ENCODE measurements around the gene MCCD1. TPM values are rescaled to one million over a fixed set of nuclear protein-coding genes. Genes with fewer than 3 reads are reported as not detected.
"Not testable (repeated sequence)": the region's sequence is repeated elsewhere in the genome, so short reads cannot be mapped to it uniquely, and the experiment has no call there.

The MCCD1 gene
- total RNA-seq, 4 donors from 2014 or later: not detected

- peaks cover 0 to 17% (median 0%) of the 10 kb centered on the region in 3 donors for H3K36me3 ChIP-seq
- peaks cover 0 to 8% (median 0%) of the 10 kb centered on the region in 4 donors for H3K4me1 ChIP-seq
- TF ChIP-seq, protein P1, sequence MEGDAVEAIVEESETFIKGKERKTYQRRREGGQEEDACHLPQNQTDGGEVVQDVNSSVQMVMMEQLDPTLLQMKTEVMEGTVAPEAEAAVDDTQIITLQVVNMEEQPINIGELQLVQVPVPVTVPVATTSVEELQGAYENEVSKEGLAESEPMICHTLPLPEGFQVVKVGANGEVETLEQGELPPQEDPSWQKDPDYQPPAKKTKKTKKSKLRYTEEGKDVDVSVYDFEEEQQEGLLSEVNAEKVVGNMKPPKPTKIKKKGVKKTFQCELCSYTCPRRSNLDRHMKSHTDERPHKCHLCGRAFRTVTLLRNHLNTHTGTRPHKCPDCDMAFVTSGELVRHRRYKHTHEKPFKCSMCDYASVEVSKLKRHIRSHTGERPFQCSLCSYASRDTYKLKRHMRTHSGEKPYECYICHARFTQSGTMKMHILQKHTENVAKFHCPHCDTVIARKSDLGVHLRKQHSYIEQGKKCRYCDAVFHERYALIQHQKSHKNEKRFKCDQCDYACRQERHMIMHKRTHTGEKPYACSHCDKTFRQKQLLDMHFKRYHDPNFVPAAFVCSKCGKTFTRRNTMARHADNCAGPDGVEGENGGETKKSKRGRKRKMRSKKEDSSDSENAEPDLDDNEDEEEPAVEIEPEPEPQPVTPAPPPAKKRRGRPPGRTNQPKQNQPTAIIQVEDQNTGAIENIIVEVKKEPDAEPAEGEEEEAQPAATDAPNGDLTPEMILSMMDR (IDR thresholded peaks at IDR 0.05): no peak
- no peak for TF ChIP-seq POLR2A (IDR thresholded peaks at IDR 0.05)
- no peaks in the 10 kb centered on the region for H3K27me3 ChIP-seq
- no peak overlapping the region for H3K27ac ChIP-seq
- DNase-seq: no peak
- H3K9me3 ChIP-seq: no peaks in the 10 kb centered on the region
- H3K4me3 ChIP-seq: no peak overlapping the region
Observed at GRCh38 chr6:31502586-31502985, 26.2 kb upstream of the MCCD1 start.

- not testable (repeated sequence) for H3K27me3 ChIP-seq, H3K4me3 ChIP-seq, H3K9me3 ChIP-seq, DNase-seq, H3K27ac ChIP-seq, H3K4me1 ChIP-seq
- peaks cover 0 to 33% (median 0%) of the 10 kb centered on the region in 3 donors for H3K36me3 ChIP-seq
Observed at GRCh38 chr6:31509036-31509435, 19.7 kb upstream of the MCCD1 start.

GRCh38 chr6:31510007-31510406 is 18.8 kb upstream of the MCCD1 start:
- Histone ChIP-seq H3K4me3 (no peak overlapping the region), H3K9me3 (no peaks in the 10 kb centered on the region), H3K4me1 (no peaks in the 10 kb centered on the region), H3K27me3 (no peaks in the 10 kb centered on the region), H3K36me3 (peaks cover 0 to 33% (median 0%) of the 10 kb centered on the region in 3 donors), H3K27ac (no peak overlapping the region)
- no peak for TF ChIP-seq POLR2A (IDR thresholded peaks at IDR 0.05)
- TF ChIP-seq, protein P1 (IDR thresholded peaks at IDR 0.05): no peak
- DNase-seq: no peak

DNA sequence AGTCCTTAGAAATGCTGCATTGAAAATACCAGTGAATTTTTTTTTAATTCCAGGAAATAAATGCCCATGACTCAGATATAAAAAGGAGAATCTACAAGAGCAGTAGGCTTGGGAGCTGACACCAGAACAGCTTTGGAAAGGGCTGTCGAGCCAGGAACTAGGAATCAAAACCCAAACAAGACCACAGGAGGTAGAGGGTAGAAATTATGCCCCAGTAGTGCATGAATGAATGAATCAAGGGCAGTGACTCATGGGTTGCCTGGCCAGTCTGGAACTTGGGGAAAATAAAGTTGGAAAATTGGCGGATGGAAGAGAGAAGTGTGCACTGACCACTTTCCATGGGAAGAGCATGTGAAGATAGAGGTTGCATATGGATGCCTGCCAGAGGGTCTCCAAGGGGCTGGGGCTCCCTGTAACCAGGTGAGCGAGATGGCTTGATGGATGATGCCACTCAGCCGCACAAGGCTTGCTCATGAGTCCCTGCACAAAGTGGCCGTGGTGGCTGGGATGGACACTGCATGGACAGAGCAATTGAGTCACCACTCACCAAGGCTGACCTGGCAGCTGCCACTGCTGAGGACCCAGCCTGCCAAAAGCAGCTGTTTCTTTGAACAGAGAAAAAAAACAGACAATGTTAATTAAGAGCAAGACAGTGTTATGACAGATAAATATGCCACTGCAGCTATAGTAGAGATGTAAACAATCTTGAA is 15.2 kb upstream of the MCCD1 start:
- Histone ChIP-seq H3K4me3 (no peak overlapping the region), H3K27me3 (no peaks in the 10 kb centered on the region), H3K27ac (no peak overlapping the region), H3K9me3 (no peaks in the 10 kb centered on the region), H3K4me1 (no peaks in the 10 kb centered on the region), H3K36me3 (peaks cover 0 to 17% (median 0%) of the 10 kb centered on the region in 3 donors)
- DNase-seq: no peak
- TF ChIP-seq, protein P1 (IDR thresholded peaks at IDR 0.05): no peak
- TF ChIP-seq POLR2A (IDR thresholded peaks at IDR 0.05): no peak

DNA sequence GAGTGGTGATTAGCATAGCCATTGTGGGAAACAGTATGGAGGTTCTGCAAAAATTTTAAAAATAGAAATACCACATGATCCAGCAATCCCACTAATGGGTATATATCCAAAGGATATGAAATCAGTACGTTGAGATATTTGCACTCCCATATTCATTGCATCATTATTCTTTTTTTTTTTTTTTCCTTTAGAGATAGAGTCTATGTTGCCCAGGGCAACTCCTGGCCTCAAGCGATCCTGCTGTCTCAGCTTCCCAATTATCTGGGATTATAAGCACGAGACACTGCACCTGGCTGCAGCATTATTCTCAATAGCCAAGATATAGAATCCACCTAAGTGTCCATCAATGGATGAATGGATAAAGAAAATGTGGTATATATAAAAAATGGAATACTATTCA is 6.9 kb upstream of the MCCD1 start:
- H3K36me3 ChIP-seq: no peaks in the 10 kb centered on the region
- H3K27me3 ChIP-seq: no peaks in the 10 kb centered on the region
- no peaks in the 10 kb centered on the region for H3K4me1 ChIP-seq
- no peak for TF ChIP-seq POLR2A (IDR thresholded peaks at IDR 0.05)
- TF ChIP-seq, protein P1 (IDR thresholded peaks at IDR 0.05): no peak
- H3K4me3 ChIP-seq: no peak overlapping the region
- no peak overlapping the region for H3K27ac ChIP-seq
- DNase-seq: no peak
- no peaks in the 10 kb centered on the region for H3K9me3 ChIP-seq

- TF ChIP-seq, protein P1 (IDR thresholded peaks at IDR 0.05): no peak
- no peak for TF ChIP-seq POLR2A (IDR thresholded peaks at IDR 0.05)
- no peaks in the 10 kb centered on the region for H3K9me3 ChIP-seq
- DNase-seq: no peak
- H3K27ac ChIP-seq: no peak overlapping the region
- H3K4me1 ChIP-seq: no peaks in the 10 kb centered on the region
- H3K27me3 ChIP-seq: no peaks in the 10 kb centered on the region
- H3K36me3 ChIP-seq: peaks cover 0 to 13% (median 0%) of the 10 kb centered on the region in 3 donors
- no peak overlapping the region for H3K4me3 ChIP-seq
Observed at GRCh38 chr6:31525553-31525931, 3.2 kb upstream of the MCCD1 start.

Measured in Peyer's patch (tissue), 4 donors.